ENCODE measurements around the gene KRTAP9-4.

DNA sequence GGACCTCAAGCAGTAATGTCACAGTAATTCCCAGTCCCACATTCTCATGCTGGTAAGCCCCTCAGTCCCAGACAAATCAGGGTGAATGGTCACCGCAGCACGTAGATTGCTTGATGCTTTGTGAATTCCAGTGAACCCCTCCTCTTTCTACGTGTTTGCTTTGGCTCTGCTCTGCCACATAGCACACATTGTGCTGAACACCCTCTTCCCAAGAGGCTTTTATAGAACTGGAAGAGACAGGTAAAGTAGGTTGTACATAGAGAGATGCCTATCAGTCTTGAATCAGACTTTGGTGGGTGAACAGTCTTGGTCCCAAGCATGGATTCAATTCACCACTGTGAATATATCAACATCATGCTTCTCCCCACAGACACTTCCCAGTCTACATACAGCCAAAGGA, 15.1 kb downstream of the KRTAP9-4 start:
- TF ChIP-seq, protein P1, sequence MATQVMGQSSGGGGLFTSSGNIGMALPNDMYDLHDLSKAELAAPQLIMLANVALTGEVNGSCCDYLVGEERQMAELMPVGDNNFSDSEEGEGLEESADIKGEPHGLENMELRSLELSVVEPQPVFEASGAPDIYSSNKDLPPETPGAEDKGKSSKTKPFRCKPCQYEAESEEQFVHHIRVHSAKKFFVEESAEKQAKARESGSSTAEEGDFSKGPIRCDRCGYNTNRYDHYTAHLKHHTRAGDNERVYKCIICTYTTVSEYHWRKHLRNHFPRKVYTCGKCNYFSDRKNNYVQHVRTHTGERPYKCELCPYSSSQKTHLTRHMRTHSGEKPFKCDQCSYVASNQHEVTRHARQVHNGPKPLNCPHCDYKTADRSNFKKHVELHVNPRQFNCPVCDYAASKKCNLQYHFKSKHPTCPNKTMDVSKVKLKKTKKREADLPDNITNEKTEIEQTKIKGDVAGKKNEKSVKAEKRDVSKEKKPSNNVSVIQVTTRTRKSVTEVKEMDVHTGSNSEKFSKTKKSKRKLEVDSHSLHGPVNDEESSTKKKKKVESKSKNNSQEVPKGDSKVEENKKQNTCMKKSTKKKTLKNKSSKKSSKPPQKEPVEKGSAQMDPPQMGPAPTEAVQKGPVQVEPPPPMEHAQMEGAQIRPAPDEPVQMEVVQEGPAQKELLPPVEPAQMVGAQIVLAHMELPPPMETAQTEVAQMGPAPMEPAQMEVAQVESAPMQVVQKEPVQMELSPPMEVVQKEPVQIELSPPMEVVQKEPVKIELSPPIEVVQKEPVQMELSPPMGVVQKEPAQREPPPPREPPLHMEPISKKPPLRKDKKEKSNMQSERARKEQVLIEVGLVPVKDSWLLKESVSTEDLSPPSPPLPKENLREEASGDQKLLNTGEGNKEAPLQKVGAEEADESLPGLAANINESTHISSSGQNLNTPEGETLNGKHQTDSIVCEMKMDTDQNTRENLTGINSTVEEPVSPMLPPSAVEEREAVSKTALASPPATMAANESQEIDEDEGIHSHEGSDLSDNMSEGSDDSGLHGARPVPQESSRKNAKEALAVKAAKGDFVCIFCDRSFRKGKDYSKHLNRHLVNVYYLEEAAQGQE (IDR thresholded peaks at IDR 0.05; ENCODE audit: insufficient read depth in 1 of 2, low read depth in 2 of 2, low read length in 2 of 2): no peak
- no peak for TF ChIP-seq FOXP2 (optimal IDR thresholded peaks at IDR 0.05; ENCODE audit: borderline replicate concordance, extremely low read depth, extremely low read length, insufficient read depth)
- TF ChIP-seq POLR2AphosphoS5 (IDR thresholded peaks at IDR 0.05; ENCODE audit: low read depth, low read length): no peak
